Effector memory CD4-positive, alpha-beta T cell (primary cell): ENCODE results near the gene SPEF1.

Experiments used
- DNase-seq, 3 donors: peaks; one replicate each; pipeline ENCODE4 v3.0.0-alpha.2; 2020
- H3K27ac ChIP-seq: 2 replicates; pipeline ENCODE4 v1.7.0; 2013; ENCODE audit warnings: mild to moderate bottlenecking, low read length, moderate library complexity; ENCODE audit not compliant: insufficient read depth, poor library complexity, severe bottlenecking
- H3K27me3 ChIP-seq: replicated peaks from 2 replicates; pipeline ENCODE4 v1.7.0; 2013; ENCODE audit warnings: mild to moderate bottlenecking, low read length; ENCODE audit not compliant: insufficient read depth, control insufficient read depth, poor library complexity, severe bottlenecking
- H3K36me3 ChIP-seq: 2 replicates; pipeline ENCODE4 v1.7.0; 2013; ENCODE audit warnings: mild to moderate bottlenecking, low read length, moderate library complexity; ENCODE audit not compliant: control insufficient read depth, insufficient read depth
- H3K4me1 ChIP-seq: 2 replicates; pipeline ENCODE4 v1.7.0; 2013; ENCODE audit warnings: low read length, mild to moderate bottlenecking; ENCODE audit not compliant: control insufficient read depth, insufficient read depth, poor library complexity, severe bottlenecking
- H3K4me3 ChIP-seq: 2 replicates; pipeline ENCODE4 v1.7.0; 2013; ENCODE audit warnings: low read length, low read depth, mild to moderate bottlenecking; ENCODE audit not compliant: insufficient read depth, poor library complexity, severe bottlenecking
- H3K9me3 ChIP-seq: 2 replicates; pipeline ENCODE4 v1.7.0; 2013; ENCODE audit warnings: mild to moderate bottlenecking, low read length, moderate library complexity; ENCODE audit not compliant: control insufficient read depth

The SPEF1 gene

GRCh38 chr20:3808544-3808943 is 27.3 kb upstream of the SPEF1 start:
- Histone ChIP-seq H3K36me3 (peaks cover 27% of the 10 kb centered on the region), H3K9me3 (no peaks in the 10 kb centered on the region), H3K27ac (peak overlapping the region; percentile 39), H3K27me3 (no peaks in the 10 kb centered on the region), H3K4me1 (peaks cover 53% of the 10 kb centered on the region), H3K4me3 (no peak overlapping the region)
- DNase-seq, result no peak

- peaks cover 48% of the 10 kb centered on the region for H3K4me1 ChIP-seq
- H3K27ac ChIP-seq, result no peak overlapping the region
- no peaks in the 10 kb centered on the region for H3K27me3 ChIP-seq
- no peaks in the 10 kb centered on the region for H3K9me3 ChIP-seq
- H3K36me3 ChIP-seq, result peaks cover 61% of the 10 kb centered on the region
- no peak overlapping the region for H3K4me3 ChIP-seq
- no peak for DNase-seq
These were observed 23.5 kb upstream of the SPEF1 start for GRCh38 chr20:3804781-3805180.

DNA sequence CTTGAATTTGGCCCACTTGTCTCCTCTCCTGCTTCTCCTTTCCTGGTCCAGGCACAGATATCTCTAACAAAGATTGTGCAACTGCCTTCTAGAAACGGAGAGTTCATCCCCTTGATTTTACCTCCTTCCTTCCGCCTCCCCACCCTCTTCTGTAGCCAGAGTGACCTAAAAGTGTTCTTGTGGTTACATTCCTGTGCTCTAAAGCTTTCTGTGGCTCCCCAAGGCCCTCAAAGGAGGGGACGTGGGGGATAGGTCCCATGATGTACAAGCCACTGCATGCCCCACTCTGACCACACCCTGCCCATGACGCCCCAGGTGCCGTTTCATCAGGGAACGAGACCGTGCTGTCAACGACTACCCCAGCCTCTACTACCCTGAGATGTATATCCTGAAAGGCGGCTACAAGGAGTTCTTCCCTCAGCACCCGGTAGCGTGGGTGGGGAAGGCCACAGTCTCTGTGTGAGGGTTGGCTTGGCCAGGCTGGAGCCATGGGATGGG is 23.1 kb upstream of the SPEF1 start:
- no peak overlapping the region for H3K4me3 ChIP-seq
- H3K9me3 ChIP-seq, result no peaks in the 10 kb centered on the region
- peaks cover 50% of the 10 kb centered on the region for H3K4me1 ChIP-seq
- no peak for DNase-seq
- peak overlapping the region; percentile 40 for H3K27ac ChIP-seq
- peaks cover 61% of the 10 kb centered on the region for H3K36me3 ChIP-seq
- no peaks in the 10 kb centered on the region for H3K27me3 ChIP-seq

- Histone ChIP-seq H3K27ac (peak overlapping the region; percentile 40), H3K27me3 (no peaks in the 10 kb centered on the region), H3K9me3 (no peaks in the 10 kb centered on the region), H3K4me3 (no peak overlapping the region), H3K4me1 (peaks cover 54% of the 10 kb centered on the region), H3K36me3 (peaks cover 61% of the 10 kb centered on the region)
- DNase-seq, result no peak
These were observed 22.6 kb upstream of the SPEF1 start for GRCh38 chr20:3803854-3804253.

DNA sequence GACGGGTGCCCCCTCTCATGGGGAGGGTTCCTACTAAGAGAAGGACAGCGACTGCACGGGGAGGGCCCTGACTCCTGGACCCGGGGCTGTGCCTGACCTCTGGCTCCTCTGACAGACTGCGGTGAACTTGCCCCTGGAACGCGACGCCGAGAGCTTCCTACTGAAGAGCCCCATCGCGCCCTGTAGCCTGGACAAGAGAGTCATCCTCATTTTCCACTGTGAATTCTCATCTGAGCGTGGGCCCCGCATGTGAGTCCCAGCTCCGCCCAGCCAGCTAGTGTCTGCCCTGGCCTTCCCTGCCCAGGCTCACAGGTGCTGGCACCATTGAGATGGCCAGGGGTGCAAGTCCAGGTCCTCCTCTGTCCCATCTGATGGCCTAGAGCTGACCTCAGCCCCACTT is 22.0 kb upstream of the SPEF1 start:
- Histone ChIP-seq H3K27ac (peak overlapping the region; percentile 27), H3K9me3 (no peaks in the 10 kb centered on the region), H3K4me3 (no peak overlapping the region), H3K36me3 (peaks cover 61% of the 10 kb centered on the region), H3K4me1 (peaks cover 60% of the 10 kb centered on the region), H3K27me3 (no peaks in the 10 kb centered on the region)
- DNase-seq, result no peak

GRCh38 chr20:3802524-3803239 is 21.4 kb upstream of the SPEF1 start:
- H3K9me3 ChIP-seq, result no peaks in the 10 kb centered on the region
- H3K27ac ChIP-seq, result peak overlapping the region; percentile 27
- H3K27me3 ChIP-seq, result no peaks in the 10 kb centered on the region
- no peak for DNase-seq
- no peak overlapping the region for H3K4me3 ChIP-seq
- H3K4me1 ChIP-seq, result peaks cover 61% of the 10 kb centered on the region
- peaks cover 61% of the 10 kb centered on the region for H3K36me3 ChIP-seq

DNA sequence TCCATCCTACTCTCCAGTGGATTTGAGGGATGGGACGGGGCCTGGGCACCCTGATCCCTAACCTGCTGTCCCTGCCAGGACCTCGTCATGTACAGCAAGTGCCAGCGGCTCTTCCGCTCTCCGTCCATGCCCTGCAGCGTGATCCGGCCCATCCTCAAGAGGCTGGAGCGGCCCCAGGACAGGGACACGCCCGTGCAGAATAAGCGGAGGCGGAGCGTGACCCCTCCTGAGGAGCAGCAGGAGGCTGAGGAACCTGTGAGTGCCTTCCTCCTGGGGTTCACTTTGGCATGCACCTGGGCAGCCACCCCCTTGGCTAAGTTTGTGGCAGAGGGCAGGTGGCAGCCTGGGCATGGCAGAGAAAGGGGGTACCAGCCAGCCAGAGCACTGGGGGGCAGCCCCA is 20.6 kb upstream of the SPEF1 start:
- peak overlapping the region; percentile 65 for H3K27ac ChIP-seq
- no peak for DNase-seq

GRCh38 chr20:3801299-3801698 is 20.1 kb upstream of the SPEF1 start:
- Histone ChIP-seq H3K4me1 (peaks cover 55% of the 10 kb centered on the region), H3K27me3 (no peaks in the 10 kb centered on the region), H3K36me3 (peaks cover 61% of the 10 kb centered on the region), H3K4me3 (no peak overlapping the region), H3K9me3 (no peaks in the 10 kb centered on the region), H3K27ac (peak overlapping the region; percentile 65)
- no peak for DNase-seq

More for the DNA sequence above, 20.6 kb upstream of the SPEF1 start:
- Histone ChIP-seq H3K4me3 (no peak overlapping the region), H3K36me3 (peaks cover 61% of the 10 kb centered on the region), H3K27me3 (no peaks in the 10 kb centered on the region), H3K9me3 (no peaks in the 10 kb centered on the region), H3K4me1 (peaks cover 57% of the 10 kb centered on the region)

DNA sequence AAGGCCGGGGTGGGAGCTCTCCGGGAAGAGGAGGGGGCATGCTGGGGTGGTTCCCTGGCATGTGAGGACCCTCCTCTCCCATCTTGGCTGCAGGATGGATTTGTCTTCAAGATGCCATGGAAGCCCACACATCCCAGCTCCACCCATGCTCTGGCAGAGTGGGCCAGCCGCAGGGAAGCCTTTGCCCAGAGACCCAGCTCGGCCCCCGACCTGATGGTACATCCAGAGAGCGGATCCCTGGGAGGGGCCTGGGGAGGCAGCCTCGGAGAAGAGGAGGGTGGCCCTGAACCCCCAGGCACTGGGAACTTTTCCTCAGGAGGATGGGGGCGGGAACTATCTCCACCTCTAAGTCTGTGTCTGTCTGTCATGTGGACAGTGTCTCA is 19.6 kb upstream of the SPEF1 start:
- no peak overlapping the region for H3K4me3 ChIP-seq
- no peaks in the 10 kb centered on the region for H3K27me3 ChIP-seq
- peaks cover 57% of the 10 kb centered on the region for H3K36me3 ChIP-seq
- H3K4me1 ChIP-seq, result peaks cover 55% of the 10 kb centered on the region
- H3K9me3 ChIP-seq, result no peaks in the 10 kb centered on the region
- H3K27ac ChIP-seq, result peak overlapping the region; percentile 65
- no peak for DNase-seq

GRCh38 chr20:3800256-3800877 is 19.1 kb upstream of the SPEF1 start:
- Histone ChIP-seq H3K36me3 (peaks cover 52% of the 10 kb centered on the region), H3K4me3 (no peak overlapping the region), H3K9me3 (no peaks in the 10 kb centered on the region), H3K4me1 (peaks cover 57% of the 10 kb centered on the region), H3K27me3 (no peaks in the 10 kb centered on the region), H3K27ac (peak overlapping the region; percentile 65)
- no peak for DNase-seq
